SK-N-SH treated with all-trans-retinoic acid at 6 μM for 48 hours (cell line): ENCODE data around the gene CNIH1.

Experiments used
- ATAC-seq: fragments of 200-7000 bp; cut with Tn5 transposase; 3 replicates; pipeline ENCODE4 v1.9.1; 2020; ENCODE audit warnings: mild to moderate bottlenecking, moderate library complexity
- BACH2 ChIP-seq: fragments of 250-450 bp; sonication (Bioruptor Pico); IDR thresholded peaks from 2 replicates; pipeline ENCODE4 v1.9.0; 2021; ENCODE audit warnings: mild to moderate bottlenecking, borderline replicate concordance
- CREB5 ChIP-seq: fragments of 250-450 bp; sonication (Bioruptor Pico); IDR thresholded peaks from 2 replicates; pipeline ENCODE4 v1.5.1; 2020; ENCODE audit warnings: low read depth, mild to moderate bottlenecking, moderate library complexity
- CSDC2 ChIP-seq: fragments of 250-450 bp; sonication (Bioruptor Pico); IDR thresholded peaks from 2 replicates; pipeline ENCODE4 v1.5.0; 2020; ENCODE audit warnings: mild to moderate bottlenecking, moderate library complexity
- GLIS3 ChIP-seq: fragments of 250-450 bp; sonication (Bioruptor Pico); IDR thresholded peaks from 2 replicates; pipeline ENCODE4 v1.5.0; 2020; ENCODE audit warnings: mild to moderate bottlenecking, moderate library complexity
- ISL1 ChIP-seq: fragments of 250-450 bp; sonication (Bioruptor Pico); IDR thresholded peaks from 2 replicates; pipeline ENCODE4 v2.1.2; 2022; ENCODE audit warnings: mild to moderate bottlenecking, moderate library complexity
- POU6F1 ChIP-seq: fragments of 250-450 bp; sonication (Bioruptor Pico); IDR thresholded peaks from 2 replicates; pipeline ENCODE4 v1.8.0; 2021; ENCODE audit warnings: low read depth, mild to moderate bottlenecking, moderate library complexity, borderline replicate concordance
- RARB ChIP-seq: fragments of 250-450 bp; sonication (Bioruptor Pico); IDR thresholded peaks from 2 replicates; pipeline ENCODE4 v1.8.0; 2021; ENCODE audit warnings: mild to moderate bottlenecking, moderate library complexity
- TCF4 ChIP-seq: fragments of 250-450 bp; sonication (Bioruptor Pico); IDR thresholded peaks from 2 replicates; pipeline ENCODE4 v1.8.0; 2021; ENCODE audit warnings: mild to moderate bottlenecking, moderate library complexity, borderline replicate concordance
- TSHZ2 ChIP-seq: fragments of 250-450 bp; sonication (Bioruptor Pico); IDR thresholded peaks from 2 replicates; pipeline ENCODE4 v1.5.0; 2020; ENCODE audit warnings: mild to moderate bottlenecking, moderate library complexity
- ZC3H10 ChIP-seq: fragments of 250-450 bp; sonication (Bioruptor Pico); IDR thresholded peaks from 2 replicates; pipeline ENCODE4 v1.5.1; 2021; ENCODE audit warnings: mild to moderate bottlenecking, moderate library complexity
- ZFP3 ChIP-seq: fragments of 250-450 bp; sonication (Bioruptor Pico); IDR thresholded peaks from 2 replicates; pipeline ENCODE4 v1.5.0; 2020; ENCODE audit warnings: mild to moderate bottlenecking, moderate library complexity
- ZFP30 ChIP-seq: fragments of 450-650 bp; formaldehyde crosslinking; IDR thresholded peaks from 2 replicates; pipeline ENCODE4 v1.5.0; 2022; ENCODE audit warnings: mild to moderate bottlenecking, moderate library complexity
- ZNF70 ChIP-seq: fragments of 450-650 bp; formaldehyde crosslinking; IDR thresholded peaks from 2 replicates; pipeline ENCODE4 v1.5.0; 2020; ENCODE audit warnings: mild to moderate bottlenecking, moderate library complexity
- ZNF8 ChIP-seq: fragments of 450-650 bp; formaldehyde crosslinking; IDR thresholded peaks from 2 replicates; pipeline ENCODE4 v1.5.0; 2020; ENCODE audit warnings: mild to moderate bottlenecking, moderate library complexity

CNIH1 gene

GRCh38 chr14:54435500-54435981 lies 5.6 kb downstream of the CNIH1 start (continued):
- TF ChIP-seq TSHZ2 (CRISPR knock-in tag) (no peak), ZNF70 (CRISPR knock-in tag) (no peak), GLIS3 (no peak)

GRCh38 chr14:54428527-54428926 lies 12.6 kb downstream of the CNIH1 start:
- ATAC-seq = no peak
- TF ChIP-seq ZNF70 (CRISPR knock-in tag) = no peak
- TF ChIP-seq ZFP30 (CRISPR knock-in tag) = no peak
- TF ChIP-seq CSDC2 (CRISPR knock-in tag) = no peak
- TF ChIP-seq POU6F1 (CRISPR knock-in tag) = no peak
- no peak for TF ChIP-seq ZNF8 (CRISPR knock-in tag)
- TF ChIP-seq TCF4 (CRISPR knock-in tag) = no peak
- TF ChIP-seq RARB = no peak

- TF ChIP-seq TSHZ2 (CRISPR knock-in tag) (no peak), ZC3H10 (CRISPR knock-in tag) (no peak), POU6F1 (CRISPR knock-in tag) (no peak), CREB5 (CRISPR knock-in tag) (no peak), BACH2 (no peak), ZFP30 (CRISPR knock-in tag) (no peak), ZFP3 (CRISPR knock-in tag) (no peak)
- ATAC-seq = no peak
Observed at GRCh38 chr14:54427871-54428270, 13.3 kb downstream of the CNIH1 start.

- TF ChIP-seq ISL1 = no peak
- TF ChIP-seq ZFP3 (CRISPR knock-in tag) = no peak
- TF ChIP-seq POU6F1 (CRISPR knock-in tag) = no peak
- no peak for ATAC-seq
Observed at GRCh38 chr14:54425537-54426274, 15.5 kb downstream of the CNIH1 start.
